Prostate gland (tissue), 2 donors: ENCODE measurements around the gene SLAMF7. TPM values are rescaled to one million over a fixed set of nuclear protein-coding genes. Genes with fewer than 3 reads are reported as not detected.

Experiments
- DNase-seq: peaks from one replicate; pipeline ENCODE4 v3.0.0-alpha.2; 2019; ENCODE audit warnings: low spot score
- H3K27ac ChIP-seq, 2 donors: fragments of 200-600 bp; sonication (generic); 2 replicates each; pipeline ENCODE4 v1.5.1; 2017 to 2019
- H3K27me3 ChIP-seq: fragments of 200-600 bp; sonication (generic); replicated peaks from 2 replicates; pipeline ENCODE4 v1.5.1; 2019; ENCODE audit not compliant: insufficient read depth
- H3K36me3 ChIP-seq, 2 donors: fragments of 200-600 bp; sonication (generic); 1 replicate in 1 of 2; 2 replicates in 1 of 2; pipeline versions ENCODE4 v1.5.1 to v1.8.1; 2017 to 2019
- H3K4me1 ChIP-seq: fragments of 200-600 bp; sonication (generic); replicated peaks from 2 replicates; pipeline ENCODE4 v1.5.1; 2019
- H3K4me3 ChIP-seq, 2 donors: fragments of 200-600 bp; sonication (generic); 2 replicates each; pipeline ENCODE4 v1.5.1; 2017 to 2019
- H3K9me3 ChIP-seq: fragments of 200-600 bp; sonication (generic); 2 replicates; pipeline ENCODE4 v1.5.1; 2017
- POLR2A ChIP-seq: fragments of 450-650 bp; IDR thresholded peaks from one replicate; pipeline ENCODE4 v1.6.1; 2016; ENCODE audit warnings: antibody characterized with exemption, mild to moderate bottlenecking
- POLR2AphosphoS5 ChIP-seq: sonication (generic); formaldehyde crosslinking; IDR thresholded peaks from one replicate; pipeline ENCODE4 v1.6.1; 2017; ENCODE audit warnings: antibody characterized with exemption
- WGBS: methylation state at CpG from one replicate; pipeline ENCODE4 v1.1.5; 2018; 5-methylcytosine and 5-hydroxymethylcytosine counted together
- intact Hi-C: fragments of 100-400 bp; cut with DNase I; formaldehyde crosslinking; loops from one replicate; pipeline ENCODE4 v1.14.2; 2022
- total RNA-seq, 2 donors: library from RNA; depleted of rRNA; stranded (reverse); fragments of >200 nt; gene quantifications; one replicate each; pipeline ENCODE4 v1.1.0, GENCODE V29; 2016
- TF ChIP-seq, protein P1 (sequence below), 4 experiments: fragments of 200-600 bp in 2 of 4; fragments of 450-650 bp in 2 of 4; sonication (generic) in 2 of 4; IDR thresholded peaks; 1 replicate in 3 of 4; 2 replicates in 1 of 4; pipeline ENCODE4 v1.5.1; 2016 to 2019; ENCODE audit warnings: antibody characterized with exemption in 4 of 4, mild to moderate bottlenecking in 2 of 4, moderate library complexity in 2 of 4

The SLAMF7 gene
- total RNA-seq, 2 donors from 2014 or later: 0.14 to 0.51 TPM

DNA sequence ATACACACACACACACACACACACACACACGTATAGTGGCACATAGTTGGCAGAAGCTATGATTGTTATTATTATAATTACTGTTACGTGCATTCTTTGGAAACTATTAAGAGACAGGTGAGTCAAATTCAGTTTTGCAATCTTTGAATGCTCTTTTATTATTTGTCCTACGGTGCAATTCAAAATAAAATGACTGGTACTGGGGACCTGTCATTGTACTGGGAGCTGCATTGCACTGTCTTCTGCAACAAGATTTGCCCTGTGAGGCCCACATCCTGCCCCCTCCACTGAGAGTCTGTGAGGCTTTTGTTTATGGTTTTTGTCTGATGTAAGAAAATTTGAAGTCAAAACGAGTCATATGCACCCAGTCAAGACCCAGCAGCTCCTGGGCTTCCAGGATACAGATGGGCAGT, 58.8 kb downstream of the SLAMF7 start:
- Histone ChIP-seq H3K4me1 (no peaks in the 10 kb centered on the region), H3K9me3 (no peaks in the 10 kb centered on the region), H3K36me3 (no peaks in the 10 kb centered on the region), H3K27me3 (no peaks in the 10 kb centered on the region), H3K4me3 (no peak overlapping the region), H3K27ac (no peak overlapping the region)
- WGBS: 35% methylated on average over 4 of the region's 4 CpGs
- DNase-seq: no peak
- intact Hi-C loops: no loop called here
- TF ChIP-seq POLR2AphosphoS5: no peak

DNA sequence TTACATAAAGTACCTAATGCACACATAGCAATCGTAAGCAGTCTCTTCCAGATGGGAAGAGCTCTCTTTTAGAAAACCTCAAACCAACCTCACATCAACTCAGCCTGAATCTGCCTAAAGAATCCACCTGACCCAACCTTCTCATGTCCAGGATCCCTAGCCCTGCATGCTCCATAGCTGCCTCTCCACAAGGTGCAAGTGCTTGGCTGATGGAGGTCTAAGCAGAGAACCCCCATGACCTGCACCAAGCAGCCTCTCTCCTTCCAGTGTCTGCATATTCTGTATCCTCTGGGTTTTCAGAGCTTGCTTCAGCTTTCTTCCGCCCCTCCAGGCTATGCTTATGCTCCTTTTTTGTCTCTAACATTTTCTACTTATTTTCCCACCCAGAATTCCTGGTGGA, 59.4 kb downstream of the SLAMF7 start:
- 94% methylated on average over 2 of the region's 2 CpGs for WGBS
- DNase-seq: no peak
- Histone ChIP-seq H3K4me3 (no peak overlapping the region), H3K9me3 (no peaks in the 10 kb centered on the region), H3K4me1 (no peaks in the 10 kb centered on the region), H3K36me3 (no peaks in the 10 kb centered on the region), H3K27me3 (no peaks in the 10 kb centered on the region), H3K27ac (no peak overlapping the region)
- intact Hi-C loops: no loop called here
- TF ChIP-seq POLR2AphosphoS5: no peak
- TF ChIP-seq, protein P1, sequence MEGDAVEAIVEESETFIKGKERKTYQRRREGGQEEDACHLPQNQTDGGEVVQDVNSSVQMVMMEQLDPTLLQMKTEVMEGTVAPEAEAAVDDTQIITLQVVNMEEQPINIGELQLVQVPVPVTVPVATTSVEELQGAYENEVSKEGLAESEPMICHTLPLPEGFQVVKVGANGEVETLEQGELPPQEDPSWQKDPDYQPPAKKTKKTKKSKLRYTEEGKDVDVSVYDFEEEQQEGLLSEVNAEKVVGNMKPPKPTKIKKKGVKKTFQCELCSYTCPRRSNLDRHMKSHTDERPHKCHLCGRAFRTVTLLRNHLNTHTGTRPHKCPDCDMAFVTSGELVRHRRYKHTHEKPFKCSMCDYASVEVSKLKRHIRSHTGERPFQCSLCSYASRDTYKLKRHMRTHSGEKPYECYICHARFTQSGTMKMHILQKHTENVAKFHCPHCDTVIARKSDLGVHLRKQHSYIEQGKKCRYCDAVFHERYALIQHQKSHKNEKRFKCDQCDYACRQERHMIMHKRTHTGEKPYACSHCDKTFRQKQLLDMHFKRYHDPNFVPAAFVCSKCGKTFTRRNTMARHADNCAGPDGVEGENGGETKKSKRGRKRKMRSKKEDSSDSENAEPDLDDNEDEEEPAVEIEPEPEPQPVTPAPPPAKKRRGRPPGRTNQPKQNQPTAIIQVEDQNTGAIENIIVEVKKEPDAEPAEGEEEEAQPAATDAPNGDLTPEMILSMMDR (IDR thresholded peaks at IDR 0.05): no peak
- no peak for TF ChIP-seq POLR2A

DNA sequence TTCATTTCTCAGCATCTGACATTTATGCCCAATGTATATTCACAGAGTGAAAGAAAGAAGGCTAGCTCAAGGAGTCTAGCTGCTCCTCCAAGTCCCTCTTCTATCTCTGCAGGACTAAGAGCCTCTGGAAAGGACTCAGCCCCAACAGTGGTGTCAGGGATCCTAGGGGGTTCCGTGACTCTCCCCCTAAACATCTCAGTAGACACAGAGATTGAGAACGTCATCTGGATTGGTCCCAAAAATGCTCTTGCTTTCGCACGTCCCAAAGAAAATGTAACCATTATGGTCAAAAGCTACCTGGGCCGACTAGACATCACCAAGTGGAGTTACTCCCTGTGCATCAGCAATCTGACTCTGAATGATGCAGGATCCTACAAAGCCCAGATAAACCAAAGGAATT, 60.6 kb downstream of the SLAMF7 start:
- Histone ChIP-seq H3K4me1 (no peaks in the 10 kb centered on the region), H3K9me3 (no peaks in the 10 kb centered on the region), H3K4me3 (no peak overlapping the region), H3K27ac (no peak overlapping the region), H3K36me3 (no peaks in the 10 kb centered on the region), H3K27me3 (no peaks in the 10 kb centered on the region)
- 94% methylated on average over 5 of the region's 5 CpGs for WGBS
- intact Hi-C loops: no loop called here
- TF ChIP-seq, protein P1 (IDR thresholded peaks at IDR 0.05): no peak
- TF ChIP-seq POLR2A (no peak), POLR2AphosphoS5 (no peak)
- no peak for DNase-seq

DNA sequence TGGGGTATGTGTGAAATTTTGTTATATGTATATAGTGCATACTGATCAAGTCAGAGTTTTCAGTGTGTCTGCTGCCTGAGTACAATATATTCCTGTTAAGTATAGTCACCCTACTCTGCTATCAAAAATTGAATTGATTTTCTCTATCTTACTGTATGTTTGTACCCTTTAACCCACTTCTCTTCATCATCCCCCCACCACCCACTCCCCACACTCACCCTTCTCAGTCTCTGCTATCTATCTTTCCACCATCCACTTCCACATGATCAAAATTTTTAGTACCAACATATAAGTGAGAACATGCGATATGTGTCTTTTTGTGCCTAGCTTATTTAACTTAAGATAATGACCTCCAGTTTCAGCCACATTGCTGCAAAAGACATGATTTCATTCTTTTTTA, 61.1 kb downstream of the SLAMF7 start:
- no peak overlapping the region for H3K27ac ChIP-seq
- no peak for DNase-seq
- H3K36me3 ChIP-seq: no peaks in the 10 kb centered on the region
- H3K4me3 ChIP-seq: no peak overlapping the region
- intact Hi-C loops: no loop called here
- no peaks in the 10 kb centered on the region for H3K9me3 ChIP-seq
- TF ChIP-seq POLR2A (no peak), POLR2AphosphoS5 (no peak)
- TF ChIP-seq, protein P1 (IDR thresholded peaks at IDR 0.05): no peak
- no peaks in the 10 kb centered on the region for H3K4me1 ChIP-seq
- WGBS: 100% methylated on average over 1 of the region's 1 CpG
- H3K27me3 ChIP-seq: no peaks in the 10 kb centered on the region

DNA sequence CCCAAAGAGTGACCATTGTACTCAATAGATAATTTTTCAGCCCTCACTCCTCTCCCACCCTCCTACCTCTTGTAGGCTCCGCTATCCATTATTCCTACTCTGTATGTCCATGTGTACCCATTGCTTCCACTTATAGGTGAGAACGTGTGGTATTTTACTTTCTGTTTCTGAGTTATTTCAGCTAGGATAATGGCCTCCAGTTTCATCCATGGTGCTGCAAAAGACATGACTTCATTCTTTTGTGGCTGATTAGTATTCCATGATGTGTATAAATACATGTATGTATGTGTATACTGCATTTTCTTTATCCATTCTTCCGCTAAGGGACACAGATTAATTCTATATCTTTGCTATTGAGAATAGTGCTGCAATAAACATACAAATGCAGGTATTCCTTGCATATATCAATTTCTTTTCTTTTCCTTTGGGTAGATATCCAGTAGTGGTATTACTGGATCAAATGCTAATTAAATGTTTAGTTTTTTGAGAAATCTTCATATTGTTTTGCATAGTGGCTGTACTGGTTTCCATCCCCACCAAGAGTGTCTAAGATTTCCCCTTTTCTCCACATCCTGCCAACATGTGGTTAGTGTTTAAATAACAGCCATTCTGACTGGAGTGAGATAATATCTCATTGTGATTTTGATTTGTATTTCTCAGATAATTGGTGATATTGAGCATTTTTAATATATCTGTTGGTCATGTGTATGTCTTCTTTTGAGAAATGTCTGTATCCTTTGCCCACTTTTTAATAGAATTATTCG, 61.8 kb downstream of the SLAMF7 start:
- TF ChIP-seq, protein P1 (IDR thresholded peaks at IDR 0.05): no peak
- TF ChIP-seq POLR2AphosphoS5 (no peak), POLR2A (no peak)

More for the DNA sequence above, 61.8 kb downstream of the SLAMF7 start:
- no peaks in the 10 kb centered on the region for H3K27me3 ChIP-seq
- 56% methylated on average over 4 of the region's 4 CpGs for WGBS
- H3K4me3 ChIP-seq: no peak overlapping the region
- no peak overlapping the region for H3K27ac ChIP-seq
- no peaks in the 10 kb centered on the region for H3K9me3 ChIP-seq
- no peaks in the 10 kb centered on the region for H3K4me1 ChIP-seq
- DNase-seq: no peak
- H3K36me3 ChIP-seq: no peaks in the 10 kb centered on the region
- intact Hi-C loops: no loop called here
